ENCODE measurements around the gene DAPK1. TPM values are rescaled to one million over a fixed set of nuclear protein-coding genes. Genes with fewer than 3 reads are reported as not detected.

Gene DAPK1
- total and polyA plus RNA-seq, 2 donors (not counting 1 experiment from before 2014, with no cell fraction given) = 1.7 to 2.8 TPM

- ChIA-PET CTCF (no interaction called here), POLR2A (no interaction called here)
- DNase-seq = no peak
- no peaks in the 10 kb centered on the region for H3K4me1 Mint-ChIP-seq
- H3K4me3 Mint-ChIP-seq = no peak overlapping the region
- no peak overlapping the region for H3K4me3 ChIP-seq (ENCODE audit: control extremely low read depth in 1 of 5, extremely low read depth in 1 of 5, insufficient read depth in 1 of 5, low read depth in 2 of 5, low read length in 4 of 5)
- H3K4me2 ChIP-seq (replicated peaks; ENCODE audit: low read depth, low read length, poor library complexity, severe bottlenecking) = no peak overlapping the region
- no peak for ATAC-seq (ENCODE audit: low read depth)
- H3K9me3 ChIP-seq (ENCODE audit: control extremely low read depth in 1 of 3, control insufficient read depth in 2 of 3, insufficient read depth in 1 of 3, low read length in 2 of 3) = peaks cover 0 to 6% (median 0%) of the 10 kb centered on the region in 3 donors
- no peak overlapping the region for H3K27ac Mint-ChIP-seq
- no peak for TF ChIP-seq CTCF (IDR thresholded peaks at IDR 0.05)
- no peak for TF ChIP-seq EZH2 (IDR thresholded peaks at IDR 0.05; ENCODE audit: borderline replicate concordance, insufficient read depth, low read depth, low read length, poor library complexity, severe bottlenecking)
- no peaks in the 10 kb centered on the region for H3K4me1 ChIP-seq (ENCODE audit: control insufficient read depth in 2 of 2, insufficient read depth in 2 of 2, low read length in 2 of 2)
- no peak overlapping the region for H3K9ac ChIP-seq (ENCODE audit: low read length)
- no peaks in the 10 kb centered on the region for H3K79me2 ChIP-seq (ENCODE audit: control insufficient read depth, insufficient read depth, low read length)
- H3K27me3 Mint-ChIP-seq = no peaks in the 10 kb centered on the region
- H2AFZ ChIP-seq (ENCODE audit: insufficient read depth, low read depth, low read length, poor library complexity, severe bottlenecking) = no peak overlapping the region
- no peaks in the 10 kb centered on the region for H3K9me3 Mint-ChIP-seq (ENCODE audit: insufficient read depth)
- intact Hi-C loops (cut with micrococcal nuclease) = no loop called here
- no peaks in the 10 kb centered on the region for H4K20me1 ChIP-seq (ENCODE audit: control insufficient read depth, insufficient read depth, low read length, poor library complexity, severe bottlenecking)
- H3K27me3 ChIP-seq (replicated peaks in 1 of 4; ENCODE audit: control extremely low read depth in 1 of 4, control insufficient read depth in 3 of 4, insufficient read depth in 4 of 4, low read length in 3 of 4) = no peaks in the 10 kb centered on the region
- H3K36me3 ChIP-seq (replicated peaks in 1 of 2; ENCODE audit: control extremely low read depth in 1 of 2, control insufficient read depth in 1 of 2, extremely low read depth in 1 of 2, insufficient read depth in 2 of 2, low read length in 1 of 2) = no peaks in the 10 kb centered on the region
- no peak overlapping the region for H3K27ac ChIP-seq (ENCODE audit: low read length in 2 of 2)
Observed at GRCh38 chr9:87594662-87595061, 97.0 kb downstream of the DAPK1 start.

GRCh38 chr9:87595610-87596009 is 97.9 kb downstream of the DAPK1 start:
- ChIA-PET CTCF (no interaction called here), POLR2A (no interaction called here)
- DNase-seq (no peak), ATAC-seq (ENCODE audit: low read depth) (no peak)
- Mint-ChIP-seq H3K27ac (no peak overlapping the region), H3K4me1 (no peaks in the 10 kb centered on the region), H3K9me3 (ENCODE audit: insufficient read depth) (no peaks in the 10 kb centered on the region), H3K4me3 (no peak overlapping the region), H3K27me3 (no peaks in the 10 kb centered on the region)
- Histone ChIP-seq H2AFZ (ENCODE audit: insufficient read depth, low read depth, low read length, poor library complexity, severe bottlenecking) (no peak overlapping the region), H3K4me1 (ENCODE audit: control insufficient read depth in 2 of 2, insufficient read depth in 2 of 2, low read length in 2 of 2) (no peaks in the 10 kb centered on the region), H3K4me3 (ENCODE audit: control extremely low read depth in 1 of 5, extremely low read depth in 1 of 5, insufficient read depth in 1 of 5, low read depth in 2 of 5, low read length in 4 of 5) (no peak overlapping the region), H3K4me2 (replicated peaks; ENCODE audit: low read depth, low read length, poor library complexity, severe bottlenecking) (no peak overlapping the region), H4K20me1 (ENCODE audit: control insufficient read depth, insufficient read depth, low read length, poor library complexity, severe bottlenecking) (no peaks in the 10 kb centered on the region), H3K79me2 (ENCODE audit: control insufficient read depth, insufficient read depth, low read length) (no peaks in the 10 kb centered on the region), H3K27me3 (replicated peaks in 1 of 4; ENCODE audit: control extremely low read depth in 1 of 4, control insufficient read depth in 3 of 4, insufficient read depth in 4 of 4, low read length in 3 of 4) (no peaks in the 10 kb centered on the region), H3K36me3 (replicated peaks in 1 of 2; ENCODE audit: control extremely low read depth in 1 of 2, control insufficient read depth in 1 of 2, extremely low read depth in 1 of 2, insufficient read depth in 2 of 2, low read length in 1 of 2) (no peaks in the 10 kb centered on the region), H3K9ac (ENCODE audit: low read length) (no peak overlapping the region), H3K9me3 (ENCODE audit: control extremely low read depth in 1 of 3, control insufficient read depth in 2 of 3, insufficient read depth in 1 of 3, low read length in 2 of 3) (peaks cover 0 to 6% (median 0%) of the 10 kb centered on the region in 3 donors), H3K27ac (ENCODE audit: low read length in 2 of 2) (no peak overlapping the region)
- no peak for TF ChIP-seq CTCF (IDR thresholded peaks at IDR 0.05)
- TF ChIP-seq EZH2 (IDR thresholded peaks at IDR 0.05; ENCODE audit: borderline replicate concordance, insufficient read depth, low read depth, low read length, poor library complexity, severe bottlenecking) = no peak
- 100% methylated on average over 9 of the region's 12 CpGs for WGBS (ENCODE audit: insufficient coverage)
- intact Hi-C loops (cut with micrococcal nuclease) = no loop called here
